Measurements from ENCODE around the gene RALGAPA1.
A peak's percentile ranks its signal among the peaks of the same experiment; 100 is the strongest.

DNA sequence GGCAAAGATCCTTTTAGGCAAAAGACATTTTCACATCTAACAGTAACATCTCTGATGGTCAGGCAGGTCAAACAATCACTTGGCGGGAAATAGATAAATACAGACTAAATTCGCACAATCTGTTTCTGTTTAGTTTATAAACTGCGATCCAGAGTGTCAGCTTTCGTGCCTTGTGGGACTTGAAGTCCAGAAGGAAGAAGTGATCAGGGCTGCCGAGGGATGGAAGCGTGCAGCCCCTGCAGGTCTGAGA, 16.8 kb upstream of the RALGAPA1 start:
- TF ChIP-seq GATA3 (IDR thresholded peaks at IDR 0.05; ENCODE audit: low read depth, low read length) (no peak), GATA2 (IDR thresholded peaks at IDR 0.05; ENCODE audit: low read depth, low read length) (0 out of 2 replicates have a peak, but pooled peaks have one; percentile 8)
